Measurements from ENCODE around the gene CTDP1. TPM values are rescaled to one million over a fixed set of nuclear protein-coding genes. Genes with fewer than 3 reads are reported as not detected.
"Not testable (repeated sequence)": the region's sequence is repeated elsewhere in the genome, so short reads cannot be mapped to it uniquely, and the experiment has no call there.

Gene CTDP1
- total RNA-seq, 1 donor: 20.7 TPM

DNA sequence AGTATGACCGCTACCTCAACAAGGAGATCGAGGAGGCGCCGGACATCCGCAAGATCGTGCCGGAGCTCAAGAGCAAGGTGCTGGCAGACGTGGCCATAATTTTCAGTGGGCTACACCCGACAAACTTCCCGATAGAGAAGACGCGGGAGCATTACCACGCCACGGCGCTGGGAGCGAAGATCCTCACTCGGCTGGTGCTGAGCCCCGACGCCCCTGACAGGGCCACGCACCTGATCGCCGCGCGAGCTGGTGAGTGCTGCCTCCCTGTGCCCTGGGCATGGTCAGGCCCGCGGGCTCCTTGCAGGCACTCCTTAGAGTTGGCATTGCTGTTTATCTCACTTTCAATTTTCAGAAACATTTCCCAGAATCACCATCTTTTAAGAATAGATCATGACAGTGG is 35.7 kb downstream of the CTDP1 start:
- H3K4me3 ChIP-seq (ENCODE audit: low read depth, low read length): no peak overlapping the region
- TF ChIP-seq, protein P1, sequence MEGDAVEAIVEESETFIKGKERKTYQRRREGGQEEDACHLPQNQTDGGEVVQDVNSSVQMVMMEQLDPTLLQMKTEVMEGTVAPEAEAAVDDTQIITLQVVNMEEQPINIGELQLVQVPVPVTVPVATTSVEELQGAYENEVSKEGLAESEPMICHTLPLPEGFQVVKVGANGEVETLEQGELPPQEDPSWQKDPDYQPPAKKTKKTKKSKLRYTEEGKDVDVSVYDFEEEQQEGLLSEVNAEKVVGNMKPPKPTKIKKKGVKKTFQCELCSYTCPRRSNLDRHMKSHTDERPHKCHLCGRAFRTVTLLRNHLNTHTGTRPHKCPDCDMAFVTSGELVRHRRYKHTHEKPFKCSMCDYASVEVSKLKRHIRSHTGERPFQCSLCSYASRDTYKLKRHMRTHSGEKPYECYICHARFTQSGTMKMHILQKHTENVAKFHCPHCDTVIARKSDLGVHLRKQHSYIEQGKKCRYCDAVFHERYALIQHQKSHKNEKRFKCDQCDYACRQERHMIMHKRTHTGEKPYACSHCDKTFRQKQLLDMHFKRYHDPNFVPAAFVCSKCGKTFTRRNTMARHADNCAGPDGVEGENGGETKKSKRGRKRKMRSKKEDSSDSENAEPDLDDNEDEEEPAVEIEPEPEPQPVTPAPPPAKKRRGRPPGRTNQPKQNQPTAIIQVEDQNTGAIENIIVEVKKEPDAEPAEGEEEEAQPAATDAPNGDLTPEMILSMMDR (IDR thresholded peaks at IDR 0.05; ENCODE audit: insufficient read depth, low read depth, low read length): no peak
- no peak for DNase-seq (ENCODE audit: low read depth)

DNA sequence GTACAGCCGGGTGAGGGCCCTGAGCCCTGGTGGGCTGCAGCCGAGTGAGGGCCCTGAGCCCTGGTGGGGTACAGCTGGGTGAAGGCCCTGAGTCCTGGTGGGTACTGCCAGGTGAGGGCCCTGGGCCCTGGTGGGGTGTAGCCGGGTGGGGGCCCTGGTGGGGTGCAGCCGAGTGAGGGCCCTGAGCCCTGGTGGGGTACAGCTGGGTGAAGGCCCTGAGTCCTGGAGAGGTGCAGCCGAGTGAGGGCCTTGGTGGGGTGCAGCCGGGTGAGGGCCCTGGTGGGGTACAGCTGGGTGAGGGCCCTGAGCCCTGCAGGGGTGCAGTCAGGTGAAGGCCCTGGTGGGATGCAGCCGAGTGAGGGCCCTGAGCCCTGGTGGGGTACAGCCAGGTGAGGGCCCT is 37.5 kb downstream of the CTDP1 start:
- TF ChIP-seq, protein P1 (IDR thresholded peaks at IDR 0.05; ENCODE audit: insufficient read depth, low read depth, low read length): no peak
- no peak overlapping the region for H3K4me3 ChIP-seq (ENCODE audit: low read depth, low read length)
- DNase-seq (ENCODE audit: low read depth): no peak

DNA sequence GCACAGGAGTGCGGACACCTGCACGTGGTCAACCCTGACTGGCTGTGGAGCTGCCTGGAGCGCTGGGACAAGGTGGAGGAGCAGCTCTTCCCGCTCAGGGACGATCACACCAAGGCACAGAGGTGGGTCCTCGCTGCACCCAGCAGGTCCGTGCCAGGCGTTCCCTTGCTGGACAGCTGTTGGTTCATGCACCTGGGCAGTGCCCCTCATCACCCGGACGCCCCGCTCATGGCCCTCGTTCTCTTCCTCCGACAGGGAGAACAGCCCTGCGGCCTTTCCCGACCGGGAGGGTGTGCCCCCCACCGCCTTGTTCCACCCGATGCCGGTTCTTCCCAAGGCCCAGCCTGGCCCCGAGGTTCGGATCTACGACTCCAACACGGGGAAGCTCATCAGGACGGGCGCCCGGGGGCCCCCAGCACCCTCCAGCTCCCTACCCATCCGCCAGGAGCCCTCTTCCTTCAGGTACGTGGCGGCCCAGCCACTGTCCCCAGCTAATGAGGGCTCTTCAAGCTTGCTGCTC is 38.0 kb downstream of the CTDP1 start:
- TF ChIP-seq, protein P1 (IDR thresholded peaks at IDR 0.05; ENCODE audit: insufficient read depth, low read depth, low read length): no peak
- DNase-seq (ENCODE audit: low read depth): no peak
- H3K4me3 ChIP-seq (ENCODE audit: low read depth, low read length): no peak overlapping the region

DNA sequence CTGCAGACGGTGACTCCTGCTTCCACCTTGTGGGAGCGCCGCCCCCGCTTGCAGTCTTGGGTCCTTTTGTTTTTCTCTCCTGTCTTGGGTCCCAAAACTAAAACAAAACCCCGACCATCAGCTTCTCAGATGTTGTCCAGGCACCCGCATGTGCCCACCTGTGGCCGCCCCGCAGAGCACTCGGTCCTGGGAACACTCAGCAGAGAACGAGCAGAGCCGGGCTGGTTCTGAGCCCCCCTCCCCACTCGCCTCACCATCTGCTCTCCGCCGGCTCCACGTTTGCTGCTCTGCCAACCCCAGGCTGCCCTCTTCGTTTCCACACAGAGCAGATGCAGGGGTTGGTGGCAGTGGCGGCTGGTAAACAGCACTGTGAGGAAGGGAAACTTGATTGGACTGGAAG is 38.5 kb downstream of the CTDP1 start:
- TF ChIP-seq, protein P1 (IDR thresholded peaks at IDR 0.05; ENCODE audit: insufficient read depth, low read depth, low read length): no peak
- no peak for DNase-seq (ENCODE audit: low read depth)
- no peak overlapping the region for H3K4me3 ChIP-seq (ENCODE audit: low read depth, low read length)

DNA sequence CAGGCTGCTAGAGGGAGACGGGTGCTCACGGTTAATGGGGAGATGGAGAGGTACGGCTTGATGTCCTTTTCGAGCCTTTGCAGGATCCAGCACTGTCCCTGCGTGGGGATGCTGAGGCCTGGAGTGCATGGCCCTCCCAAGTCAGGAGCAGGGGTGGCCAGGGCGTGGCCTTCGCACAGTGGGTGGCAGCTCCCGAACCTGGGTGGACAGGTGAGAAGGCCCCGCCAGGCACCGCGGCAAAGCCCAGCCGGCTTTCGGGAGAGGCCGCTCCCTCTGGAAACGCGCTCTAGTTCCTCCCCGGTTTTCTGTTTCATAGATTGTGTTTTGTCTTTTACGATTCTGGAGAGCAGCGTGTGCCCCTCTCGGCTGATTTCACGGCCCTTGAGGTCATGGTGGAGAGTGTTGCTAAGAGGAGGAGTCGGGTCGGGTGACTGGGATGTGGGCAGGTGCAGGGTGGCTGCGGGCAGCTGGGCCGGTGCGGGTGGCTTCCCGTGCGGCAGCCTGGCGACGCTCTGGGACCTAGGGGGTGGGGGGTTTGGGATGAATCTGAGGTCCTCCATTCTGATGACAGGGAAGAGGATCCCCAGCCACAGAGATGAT is 39.4 kb downstream of the CTDP1 start:
- H3K4me3 ChIP-seq (ENCODE audit: low read depth, low read length): no peak overlapping the region
- TF ChIP-seq, protein P1 (IDR thresholded peaks at IDR 0.05; ENCODE audit: insufficient read depth, low read depth, low read length): no peak
- no peak for DNase-seq (ENCODE audit: low read depth)

DNA sequence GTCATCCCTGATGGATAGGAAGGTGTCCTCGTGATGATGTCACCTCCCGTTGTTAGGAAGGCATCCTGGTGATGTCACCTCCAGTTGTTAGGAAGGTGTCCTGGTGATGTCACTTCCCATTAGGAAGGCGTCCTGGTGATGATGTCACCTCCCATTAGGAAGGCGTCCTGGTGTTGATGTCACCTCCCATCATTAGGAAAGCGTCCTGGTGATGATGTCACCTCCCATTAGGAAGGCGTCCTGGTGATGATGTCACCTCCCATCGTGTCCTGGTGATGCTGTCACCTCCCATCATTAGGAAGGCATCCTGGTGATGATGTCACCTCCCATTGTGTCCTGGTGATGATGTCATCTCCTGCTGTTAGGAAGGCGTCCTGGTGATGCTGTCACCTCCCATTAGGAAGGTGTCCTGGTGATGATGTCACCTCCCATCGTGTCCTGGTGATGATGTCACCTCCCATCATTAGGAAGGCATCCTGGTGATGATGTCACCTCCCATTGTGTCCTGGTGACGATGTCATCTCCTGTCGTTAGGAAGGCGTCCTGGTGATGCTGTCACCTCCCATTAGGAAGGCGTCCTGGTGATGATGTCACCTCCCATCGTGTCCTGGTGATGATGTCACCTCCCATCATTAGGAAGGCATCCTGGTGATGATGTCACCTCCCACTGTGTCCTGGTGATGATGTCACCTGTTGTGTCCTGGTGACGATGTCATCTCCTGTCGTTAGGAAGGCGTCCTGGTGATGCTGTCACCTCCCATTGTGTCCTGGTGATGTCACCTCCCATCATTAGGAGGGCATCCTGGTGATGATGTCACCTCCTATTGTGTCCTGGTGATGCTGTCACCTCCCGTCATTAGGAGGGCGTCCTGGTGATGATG is 40.1 kb downstream of the CTDP1 start:
- H3K4me3 ChIP-seq (ENCODE audit: low read depth, low read length); DNase-seq (ENCODE audit: low read depth): not testable (repeated sequence)

DNA sequence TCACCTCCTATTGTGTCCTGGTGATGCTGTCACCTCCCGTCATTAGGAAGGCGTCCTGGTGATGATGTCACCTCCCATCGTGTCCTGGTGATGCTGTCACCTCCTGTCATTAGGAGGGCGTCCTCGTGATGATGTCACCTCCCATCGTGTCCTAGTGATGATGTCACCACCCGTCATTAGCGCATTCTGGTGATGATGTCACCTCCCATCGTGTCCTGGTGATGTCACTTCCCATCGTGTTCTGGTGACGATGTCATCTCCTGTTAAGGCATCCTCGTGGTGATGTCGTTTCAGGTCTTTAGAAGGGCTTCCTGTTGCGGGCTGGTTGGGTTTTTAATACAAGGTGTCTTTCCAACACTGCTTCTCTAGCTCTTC is 40.7 kb downstream of the CTDP1 start:
- H3K4me3 ChIP-seq (ENCODE audit: low read depth, low read length): no peak overlapping the region
- DNase-seq (ENCODE audit: low read depth): no peak
- TF ChIP-seq, protein P1 (IDR thresholded peaks at IDR 0.05; ENCODE audit: insufficient read depth, low read depth, low read length): no peak

Measured in fibroblast of villous mesenchyme (primary cell).